Measurements from ENCODE around the gene VSIR. TPM values are rescaled to one million over a fixed set of nuclear protein-coding genes. Genes with fewer than 3 reads are reported as not detected.

Gene VSIR
- total RNA-seq, 2 donors from 2014 or later, result 0.07 to 0.68 TPM

GRCh38 chr10:71722849-71723248 is 50.5 kb downstream of the VSIR start:
- no peak overlapping the region for H3K27ac ChIP-seq (ENCODE audit: low read depth, low read length)
- no peak overlapping the region for H3K9ac ChIP-seq (ENCODE audit: extremely low read depth, low read length, poor library complexity, severe bottlenecking)
- H3K27ac Mint-ChIP-seq, result no peak overlapping the region
- H3K36me3 ChIP-seq (ENCODE audit: control insufficient read depth, insufficient read depth, low read length), result no peaks in the 10 kb centered on the region
- 75 to 89% methylated on average over 1 of the region's 1 CpG for WGBS, 2 experiments (ENCODE audit: insufficient coverage in 1 of 2, insufficient read length in 1 of 2)
- peaks cover 13% of the 10 kb centered on the region for H3K27me3 Mint-ChIP-seq (ENCODE audit: insufficient read depth)
- H3K4me3 ChIP-seq (ENCODE audit: low read length), result no peak overlapping the region
- TF ChIP-seq CTCF (conservative IDR thresholded peaks at IDR 0.05), result no peak
- H3K9me3 ChIP-seq (ENCODE audit: control insufficient read depth, low read length), result no peaks in the 10 kb centered on the region
- H3K4me1 ChIP-seq (ENCODE audit: control insufficient read depth, insufficient read depth, low read length), result peaks cover 4% of the 10 kb centered on the region
- no peak overlapping the region for H3K4me3 Mint-ChIP-seq
- peaks cover 2% of the 10 kb centered on the region for H3K9me3 Mint-ChIP-seq
- no peaks in the 10 kb centered on the region for H3K36me3 Mint-ChIP-seq (ENCODE audit: low read depth)
- H3K27me3 ChIP-seq (ENCODE audit: control insufficient read depth, insufficient read depth, low read length, poor library complexity, severe bottlenecking), result peaks cover 3% of the 10 kb centered on the region
- no peak for DNase-seq
- peaks cover 12% of the 10 kb centered on the region for H3K4me1 Mint-ChIP-seq

GRCh38 chr10:71721313-71721712 is 52.0 kb downstream of the VSIR start:
- no peak overlapping the region for H3K27ac ChIP-seq (ENCODE audit: low read depth, low read length)
- H3K4me3 ChIP-seq (ENCODE audit: low read length), result no peak overlapping the region
- TF ChIP-seq CTCF (conservative IDR thresholded peaks at IDR 0.05), result no peak
- no peak for DNase-seq
- H3K4me3 Mint-ChIP-seq, result no peak overlapping the region
- no peak overlapping the region for H3K27ac Mint-ChIP-seq
- peaks cover 13% of the 10 kb centered on the region for H3K27me3 Mint-ChIP-seq (ENCODE audit: insufficient read depth)
- H3K9ac ChIP-seq (ENCODE audit: extremely low read depth, low read length, poor library complexity, severe bottlenecking), result no peak overlapping the region
- peaks cover 3% of the 10 kb centered on the region for H3K27me3 ChIP-seq (ENCODE audit: control insufficient read depth, insufficient read depth, low read length, poor library complexity, severe bottlenecking)
- peaks cover 2% of the 10 kb centered on the region for H3K9me3 Mint-ChIP-seq
- 92 to 94% methylated on average over 2 to 6 of the region's 6 CpGs for WGBS, 2 experiments (ENCODE audit: insufficient coverage in 1 of 2, insufficient read length in 1 of 2)
- H3K9me3 ChIP-seq (ENCODE audit: control insufficient read depth, low read length), result no peaks in the 10 kb centered on the region
- H3K36me3 ChIP-seq (ENCODE audit: control insufficient read depth, insufficient read depth, low read length), result no peaks in the 10 kb centered on the region
- no peaks in the 10 kb centered on the region for H3K4me1 ChIP-seq (ENCODE audit: control insufficient read depth, insufficient read depth, low read length)
- peaks cover 11% of the 10 kb centered on the region for H3K4me1 Mint-ChIP-seq
- H3K36me3 Mint-ChIP-seq (ENCODE audit: low read depth), result no peaks in the 10 kb centered on the region

- Mint-ChIP-seq H3K27ac (no peak overlapping the region), H3K4me3 (no peak overlapping the region)
- H3K27ac ChIP-seq (ENCODE audit: low read depth, low read length), result no peak overlapping the region
These were observed 53.0 kb downstream of the VSIR start for GRCh38 chr10:71720288-71720687.

More at GRCh38 chr10:71720288-71720687, 53.0 kb downstream of the VSIR start:
- WGBS, 2 experiments (ENCODE audit: insufficient coverage in 1 of 2, insufficient read length in 1 of 2), result 77 to 83% methylated on average over 1 to 3 of the region's 4 CpGs
- DNase-seq, result no peak
- H3K4me1 Mint-ChIP-seq, result peaks cover 2% of the 10 kb centered on the region
- peaks cover 2% of the 10 kb centered on the region for H3K9me3 Mint-ChIP-seq
- H3K27me3 Mint-ChIP-seq (ENCODE audit: insufficient read depth), result peaks cover 13% of the 10 kb centered on the region
- Histone ChIP-seq H3K36me3 (ENCODE audit: control insufficient read depth, insufficient read depth, low read length) (no peaks in the 10 kb centered on the region), H3K9ac (ENCODE audit: extremely low read depth, low read length, poor library complexity, severe bottlenecking) (no peak overlapping the region), H3K4me1 (ENCODE audit: control insufficient read depth, insufficient read depth, low read length) (no peaks in the 10 kb centered on the region), H3K9me3 (ENCODE audit: control insufficient read depth, low read length) (no peaks in the 10 kb centered on the region), H3K27me3 (ENCODE audit: control insufficient read depth, insufficient read depth, low read length, poor library complexity, severe bottlenecking) (peaks cover 3% of the 10 kb centered on the region), H3K4me3 (ENCODE audit: low read length) (no peak overlapping the region)
- TF ChIP-seq CTCF (conservative IDR thresholded peaks at IDR 0.05), result no peak
- H3K36me3 Mint-ChIP-seq (ENCODE audit: low read depth), result no peaks in the 10 kb centered on the region
